ENCODE measurements around the gene CP. TPM values are rescaled to one million over a fixed set of nuclear protein-coding genes. Genes with fewer than 3 reads are reported as not detected.

Gene CP
- total and polyA plus RNA-seq, 2 of the 13 experiments (the other 11 are each of a cell fraction or from before 2014, with no cell fraction given): 42.6 to 789 TPM

DNA sequence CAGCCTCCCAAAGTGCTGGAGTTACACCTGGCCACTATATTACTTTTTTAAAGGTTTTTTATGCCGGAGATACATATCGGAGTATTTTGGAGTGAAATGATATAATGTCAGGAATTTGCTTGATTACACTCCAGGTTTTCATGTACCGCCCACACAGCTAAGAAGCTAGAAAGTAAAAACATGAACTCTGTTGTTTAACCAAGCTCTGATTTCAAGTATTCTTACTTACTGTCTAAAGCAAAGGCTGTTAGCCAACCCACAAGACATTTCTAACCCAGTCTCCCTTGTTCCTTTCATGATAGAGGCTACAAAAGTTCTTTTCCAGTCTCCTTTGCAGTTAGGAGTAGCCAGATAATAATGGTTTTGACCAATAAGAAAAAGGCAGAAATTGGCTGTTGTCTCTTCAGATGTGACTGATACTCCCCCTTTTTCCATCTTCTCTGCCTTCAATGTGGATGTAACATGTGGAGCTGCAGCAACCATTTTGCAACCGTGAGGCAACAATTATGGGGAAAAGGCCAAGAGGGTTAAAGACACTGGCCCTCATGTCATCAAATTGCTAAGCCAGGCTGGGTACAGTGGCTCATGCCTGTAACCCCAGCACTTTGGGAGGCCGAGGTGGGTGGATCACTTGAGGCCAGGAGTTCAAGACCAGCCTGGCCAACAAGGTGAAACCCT is 6.1 kb upstream of the CP start:
- in situ Hi-C loops (cut with HindIII; ENCODE audit: extremely low pct_ligation_motif_present, low pct_unique_long_range_greater_than_20kb) (no loop called here), intact Hi-C loops (cut with micrococcal nuclease; ENCODE audit: unreplicated experiment) (loop anchor here (10.0 kb wide), 1 partner anchor 213 kb away; no protein-coding TSS in a partner anchor)
- ChIA-PET CTCF (ENCODE audit: low intra/inter-chr PET ratio, low total read pairs) (no interaction called here), POLR2A (interaction anchor here (7.1 kb wide), 1 partner anchor 9 kb away, joined by 65 read pairs; no protein-coding TSS in a partner anchor)
- no TSS peak for BruUV-seq (replicated peaks)
- Histone ChIP-seq H3K79me2 (ENCODE audit: insufficient read depth, low read length) (peaks cover 9% of the 10 kb centered on the region), H3K4me3 (replicated peaks in 1 of 3; ENCODE audit: insufficient read depth in 1 of 3, low read depth in 2 of 3, low read length in 3 of 3) (no peak overlapping the region), H3K9ac (ENCODE audit: insufficient read depth, low read depth, low read length) (no peak overlapping the region), H3K9me3 (ENCODE audit: low read length) (no peaks in the 10 kb centered on the region), H3K4me2 (ENCODE audit: low read depth, low read length) (no peak overlapping the region), H3K36me3 (replicated peaks in 1 of 2; ENCODE audit: control insufficient read depth in 1 of 2, insufficient read depth in 2 of 2, low read length in 2 of 2) (no peaks in the 10 kb centered on the region), H2AFZ (ENCODE audit: low read length) (no peak overlapping the region), H4K20me1 (ENCODE audit: insufficient read depth, low read length) (no peaks in the 10 kb centered on the region), H3K4me1 (ENCODE audit: insufficient read depth, low read length) (peaks cover 64% of the 10 kb centered on the region), H3K27ac (ENCODE audit: extremely low read length, insufficient read depth, low read length) (peak overlapping the region; percentile 37), H3K27me3 (ENCODE audit: control insufficient read depth in 1 of 2, insufficient read depth in 2 of 2, low read length in 2 of 2) (no peaks in the 10 kb centered on the region)
- no peak for ATAC-seq
- no peak for FAIRE-seq
- no peak for DNase-seq (ENCODE audit: low spot score)
- WGBS (ENCODE audit: low lambda C conversion rate): 98% methylated on average over 5 of the region's 5 CpGs
- TF ChIP-seq, protein P1, sequence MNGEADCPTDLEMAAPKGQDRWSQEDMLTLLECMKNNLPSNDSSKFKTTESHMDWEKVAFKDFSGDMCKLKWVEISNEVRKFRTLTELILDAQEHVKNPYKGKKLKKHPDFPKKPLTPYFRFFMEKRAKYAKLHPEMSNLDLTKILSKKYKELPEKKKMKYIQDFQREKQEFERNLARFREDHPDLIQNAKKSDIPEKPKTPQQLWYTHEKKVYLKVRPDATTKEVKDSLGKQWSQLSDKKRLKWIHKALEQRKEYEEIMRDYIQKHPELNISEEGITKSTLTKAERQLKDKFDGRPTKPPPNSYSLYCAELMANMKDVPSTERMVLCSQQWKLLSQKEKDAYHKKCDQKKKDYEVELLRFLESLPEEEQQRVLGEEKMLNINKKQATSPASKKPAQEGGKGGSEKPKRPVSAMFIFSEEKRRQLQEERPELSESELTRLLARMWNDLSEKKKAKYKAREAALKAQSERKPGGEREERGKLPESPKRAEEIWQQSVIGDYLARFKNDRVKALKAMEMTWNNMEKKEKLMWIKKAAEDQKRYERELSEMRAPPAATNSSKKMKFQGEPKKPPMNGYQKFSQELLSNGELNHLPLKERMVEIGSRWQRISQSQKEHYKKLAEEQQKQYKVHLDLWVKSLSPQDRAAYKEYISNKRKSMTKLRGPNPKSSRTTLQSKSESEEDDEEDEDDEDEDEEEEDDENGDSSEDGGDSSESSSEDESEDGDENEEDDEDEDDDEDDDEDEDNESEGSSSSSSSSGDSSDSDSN (CRISPR knock-in tag; IDR thresholded peaks at IDR 0.05): no peak
- TF ChIP-seq ZNF432 (CRISPR knock-in tag; IDR thresholded peaks at IDR 0.05; ENCODE audit: borderline replicate concordance) (no peak), ZMYM3 (CRISPR knock-in tag; IDR thresholded peaks at IDR 0.05) (peak; percentile 67; the same call in 1 of the 2 replicates), ZNF354B (CRISPR knock-in tag; IDR thresholded peaks at IDR 0.05) (0 out of 2 replicates have a peak, but pooled peaks have one; percentile 34), SMYD3 (CRISPR knock-in tag; IDR thresholded peaks at IDR 0.05) (no peak), SNRNP70 (IDR thresholded peaks at IDR 0.05; ENCODE audit: low read depth, low read length) (no peak), FOSL2 (CRISPR knock-in tag; IDR thresholded peaks at IDR 0.05) (no peak), RBM39 (IDR thresholded peaks at IDR 0.05; ENCODE audit: low read depth, low read length, poor library complexity, severe bottlenecking) (no peak), FOXK1 (CRISPR knock-in tag; IDR thresholded peaks at IDR 0.05; ENCODE audit: borderline replicate concordance, low read depth) (no peak), HDAC2 (CRISPR knock-in tag; IDR thresholded peaks at IDR 0.05) (no peak), MED1 (CRISPR knock-in tag; IDR thresholded peaks at IDR 0.05) (0 out of 2 replicates have a peak, but pooled peaks have one; percentile 22), SMAD3 (CRISPR knock-in tag; IDR thresholded peaks at IDR 0.05) (no peak), SALL1 (CRISPR knock-in tag; IDR thresholded peaks at IDR 0.05) (0 out of 2 replicates have a peak, but pooled peaks have one; percentile 16), ZNF317 (CRISPR knock-in tag; IDR thresholded peaks at IDR 0.05) (0 out of 2 replicates have a peak, but pooled peaks have one; percentile 9)
- TF ChIP-seq, protein P2, sequence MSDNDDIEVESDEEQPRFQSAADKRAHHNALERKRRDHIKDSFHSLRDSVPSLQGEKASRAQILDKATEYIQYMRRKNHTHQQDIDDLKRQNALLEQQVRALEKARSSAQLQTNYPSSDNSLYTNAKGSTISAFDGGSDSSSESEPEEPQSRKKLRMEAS (IDR thresholded peaks at IDR 0.05): peak; percentile 17; the same call in 1 of the 2 replicates
- TF ChIP-seq, protein P3, sequence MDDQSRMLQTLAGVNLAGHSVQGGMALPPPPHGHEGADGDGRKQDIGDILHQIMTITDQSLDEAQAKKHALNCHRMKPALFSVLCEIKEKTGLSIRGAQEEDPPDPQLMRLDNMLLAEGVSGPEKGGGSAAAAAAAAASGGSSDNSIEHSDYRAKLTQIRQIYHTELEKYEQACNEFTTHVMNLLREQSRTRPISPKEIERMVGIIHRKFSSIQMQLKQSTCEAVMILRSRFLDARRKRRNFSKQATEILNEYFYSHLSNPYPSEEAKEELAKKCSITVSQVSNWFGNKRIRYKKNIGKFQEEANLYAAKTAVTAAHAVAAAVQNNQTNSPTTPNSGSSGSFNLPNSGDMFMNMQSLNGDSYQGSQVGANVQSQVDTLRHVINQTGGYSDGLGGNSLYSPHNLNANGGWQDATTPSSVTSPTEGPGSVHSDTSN (CRISPR knock-in tag; IDR thresholded peaks at IDR 0.05; ENCODE audit: borderline replicate concordance): no peak
- TF ChIP-seq, protein P4, sequence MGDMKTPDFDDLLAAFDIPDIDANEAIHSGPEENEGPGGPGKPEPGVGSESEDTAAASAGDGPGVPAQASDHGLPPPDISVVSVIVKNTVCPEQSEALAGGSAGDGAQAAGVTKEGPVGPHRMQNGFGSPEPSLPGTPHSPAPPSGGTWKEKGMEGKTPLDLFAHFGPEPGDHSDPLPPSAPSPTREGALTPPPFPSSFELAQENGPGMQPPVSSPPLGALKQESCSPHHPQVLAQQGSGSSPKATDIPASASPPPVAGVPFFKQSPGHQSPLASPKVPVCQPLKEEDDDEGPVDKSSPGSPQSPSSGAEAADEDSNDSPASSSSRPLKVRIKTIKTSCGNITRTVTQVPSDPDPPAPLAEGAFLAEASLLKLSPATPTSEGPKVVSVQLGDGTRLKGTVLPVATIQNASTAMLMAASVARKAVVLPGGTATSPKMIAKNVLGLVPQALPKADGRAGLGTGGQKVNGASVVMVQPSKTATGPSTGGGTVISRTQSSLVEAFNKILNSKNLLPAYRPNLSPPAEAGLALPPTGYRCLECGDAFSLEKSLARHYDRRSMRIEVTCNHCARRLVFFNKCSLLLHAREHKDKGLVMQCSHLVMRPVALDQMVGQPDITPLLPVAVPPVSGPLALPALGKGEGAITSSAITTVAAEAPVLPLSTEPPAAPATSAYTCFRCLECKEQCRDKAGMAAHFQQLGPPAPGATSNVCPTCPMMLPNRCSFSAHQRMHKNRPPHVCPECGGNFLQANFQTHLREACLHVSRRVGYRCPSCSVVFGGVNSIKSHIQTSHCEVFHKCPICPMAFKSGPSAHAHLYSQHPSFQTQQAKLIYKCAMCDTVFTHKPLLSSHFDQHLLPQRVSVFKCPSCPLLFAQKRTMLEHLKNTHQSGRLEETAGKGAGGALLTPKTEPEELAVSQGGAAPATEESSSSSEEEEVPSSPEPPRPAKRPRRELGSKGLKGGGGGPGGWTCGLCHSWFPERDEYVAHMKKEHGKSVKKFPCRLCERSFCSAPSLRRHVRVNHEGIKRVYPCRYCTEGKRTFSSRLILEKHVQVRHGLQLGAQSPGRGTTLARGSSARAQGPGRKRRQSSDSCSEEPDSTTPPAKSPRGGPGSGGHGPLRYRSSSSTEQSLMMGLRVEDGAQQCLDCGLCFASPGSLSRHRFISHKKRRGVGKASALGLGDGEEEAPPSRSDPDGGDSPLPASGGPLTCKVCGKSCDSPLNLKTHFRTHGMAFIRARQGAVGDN (CRISPR knock-in tag; IDR thresholded peaks at IDR 0.05): peak; percentile 20; the same call in 1 of the 2 replicates

Measured in HepG2 (cell line).